HEK293 (cell line): ENCODE measurements around the gene FAHD2A.
"Not testable (repeated sequence)": the region's sequence is repeated elsewhere in the genome, so short reads cannot be mapped to it uniquely, and the experiment has no call there.

Experiments used
- CTCF ChIA-PET: fragments of 350-600 bp; formaldehyde crosslinking; extraction: SDS; loops from one replicate; lab custom pipeline; 2021; ENCODE audit warnings: antibody characterized with exemption; lab: Yijun Ruan, JAX
- POLR2A ChIA-PET: fragments of 300-600 bp; formaldehyde crosslinking; extraction: SDS; loops from one replicate; lab custom pipeline; 2020; ENCODE audit warnings: antibody characterized with exemption, inconsistent platforms; lab: Yijun Ruan, JAX
- H3K27ac ChIP-seq: fragments of 200-500 bp; sonication (Bioruptor generic); 2 replicates; pipeline ENCODE4 v1.5.1; 2014; ENCODE audit warnings: low read depth, low read length, control low read depth, inconsistent platforms; ENCODE audit errors: extremely low read depth
- H3K36me3 ChIP-seq, 2 experiments: fragments of 200-500 bp in 1 of 2; sonication (Bioruptor generic) in 1 of 2; 1 replicate in 1 of 2; 2 replicates in 1 of 2; pipeline ENCODE4 v1.5.1; 2014 to 2017; ENCODE audit warnings: inconsistent platforms in 2 of 2, low read length in 2 of 2; ENCODE audit not compliant: control insufficient read depth in 2 of 2, insufficient read depth in 1 of 2
- H3K4me1 ChIP-seq: fragments of 200-500 bp; sonication (Bioruptor generic); 2 replicates; pipeline ENCODE4 v1.5.1; 2014; ENCODE audit warnings: mild to moderate bottlenecking, low read length, inconsistent platforms; ENCODE audit not compliant: control insufficient read depth, insufficient read depth
- H3K4me3 ChIP-seq: 2 replicates; pipeline ENCODE4 v1.5.1; 2011; ENCODE audit warnings: low read depth, mild to moderate bottlenecking, control low read depth, low read length, moderate library complexity
- H3K9me3 ChIP-seq: fragments of 200-500 bp; sonication (Bioruptor generic); 2 replicates; pipeline ENCODE4 v1.5.1; 2014; ENCODE audit warnings: low read depth, low read length, inconsistent platforms; ENCODE audit not compliant: control insufficient read depth, insufficient read depth
- CTCF ChIP-seq: fragments of 450-650 bp; formaldehyde crosslinking; IDR thresholded peaks from 2 replicates; pipeline ENCODE4 v1.5.1; 2016; ENCODE audit warnings: missing biosample characterization, missing genetic modification characterization
- GLIS2 ChIP-seq: fragments of 450-650 bp; formaldehyde crosslinking; IDR thresholded peaks from 2 replicates; pipeline ENCODE4 v1.5.1; 2016; ENCODE audit warnings: missing biosample characterization, missing genetic modification characterization
- HOXA7 ChIP-seq: sonication (generic); formaldehyde crosslinking; IDR thresholded peaks from 2 replicates; pipeline ENCODE4 v1.8.1; 2022; ENCODE audit warnings: missing genetic modification reagents, borderline replicate concordance
- INSM2 ChIP-seq: fragments of 450-650 bp; formaldehyde crosslinking; IDR thresholded peaks from 2 replicates; pipeline ENCODE4 v1.5.1; 2016; ENCODE audit warnings: missing biosample characterization, missing genetic modification characterization
- PRDM10 ChIP-seq: fragments of 450-650 bp; formaldehyde crosslinking; IDR thresholded peaks from 2 replicates; pipeline ENCODE4 v1.5.1; 2016; ENCODE audit warnings: missing biosample characterization, missing genetic modification characterization
- WT1 ChIP-seq: fragments of 450-650 bp; formaldehyde crosslinking; IDR thresholded peaks from 2 replicates; pipeline ENCODE4 v1.5.1; 2016; ENCODE audit warnings: missing biosample characterization, missing genetic modification characterization
- ZBTB48 ChIP-seq: fragments of 450-650 bp; formaldehyde crosslinking; IDR thresholded peaks from 2 replicates; pipeline ENCODE4 v1.5.1; 2016; ENCODE audit warnings: missing biosample characterization, missing genetic modification characterization
- ZFHX2 ChIP-seq: fragments of 450-650 bp; formaldehyde crosslinking; conservative IDR thresholded peaks from 2 replicates; pipeline ENCODE4 v1.5.1; 2016; ENCODE audit warnings: missing biosample characterization, missing genetic modification characterization
- ZNF214 ChIP-seq: fragments of 450-650 bp; formaldehyde crosslinking; IDR thresholded peaks from 2 replicates; pipeline ENCODE4 v1.5.1; 2017; ENCODE audit warnings: missing biosample characterization, mild to moderate bottlenecking, missing genetic modification characterization, borderline replicate concordance
- ZNF350 ChIP-seq: fragments of 450-650 bp; formaldehyde crosslinking; IDR thresholded peaks from 2 replicates; pipeline ENCODE4 v1.5.0; 2017; ENCODE audit warnings: missing biosample characterization, mild to moderate bottlenecking, missing genetic modification characterization
- ZNF366 ChIP-seq: fragments of 450-650 bp; formaldehyde crosslinking; conservative IDR thresholded peaks from 2 replicates; pipeline ENCODE4 v1.5.1; 2016; ENCODE audit warnings: missing biosample characterization, missing genetic modification characterization
- ZNF549 ChIP-seq: fragments of 450-650 bp; IDR thresholded peaks from 2 replicates; pipeline ENCODE4 v1.5.1; 2018; ENCODE audit warnings: missing biosample characterization, missing genetic modification characterization, mild to moderate bottlenecking, inconsistent platforms, moderate library complexity
- ZNF629 ChIP-seq: fragments of 450-650 bp; formaldehyde crosslinking; IDR thresholded peaks from 2 replicates; pipeline ENCODE4 v1.5.1; 2017; ENCODE audit warnings: missing biosample characterization, missing genetic modification characterization
- ZNF707 ChIP-seq: fragments of 450-650 bp; formaldehyde crosslinking; IDR thresholded peaks from 2 replicates; pipeline ENCODE4 v1.5.1; 2016; ENCODE audit warnings: missing biosample characterization, missing genetic modification characterization
- ZNF837 ChIP-seq: fragments of 450-650 bp; formaldehyde crosslinking; IDR thresholded peaks from 2 replicates; pipeline ENCODE4 v1.5.1; 2016; ENCODE audit warnings: missing biosample characterization, missing genetic modification characterization
- ZSCAN4 ChIP-seq: fragments of 450-650 bp; formaldehyde crosslinking; IDR thresholded peaks from 2 replicates; pipeline ENCODE4 v1.5.1; 2017; ENCODE audit warnings: missing biosample characterization, missing genetic modification characterization

Gene FAHD2A

GRCh38 chr2:95399061-95399460 is 3.4 kb upstream of the FAHD2A start (continued):
- TF ChIP-seq CTCF (tag by site-specific recombination) (no peak), ZBTB48 (no peak), ZNF707 (tag by site-specific recombination) (no peak), ZNF837 (tag by site-specific recombination) (no peak), WT1 (tag by site-specific recombination) (no peak), ZNF214 (tag by site-specific recombination) (no peak), HOXA7 (CRISPR knock-in tag) (no peak), ZNF629 (tag by site-specific recombination) (no peak), ZFHX2 (no peak), ZNF549 (tag by site-specific recombination) (no peak)

- Histone ChIP-seq H3K36me3 (no peaks in the 10 kb centered on the region), H3K9me3 (no peaks in the 10 kb centered on the region), H3K27ac (no peak overlapping the region), H3K4me3 (peak overlapping the region; percentile 75), H3K4me1 (0 out of 2 replicates have a peak, but pooled peaks cover 2% of the 10 kb centered on the region)
- TF ChIP-seq PRDM10 (no peak), ZSCAN4 (tag by site-specific recombination) (no peak), ZNF350 (no peak), GLIS2 (no peak), INSM2 (tag by site-specific recombination) (no peak), ZNF366 (no peak)
- ChIA-PET CTCF (interaction anchor here (0.6 to 3.8 kb wide), 4 partner anchors 13 to 256 kb away, joined by 3 to 28 read pairs (median 5); no protein-coding TSS in a partner anchor), POLR2A (interaction anchor here (1.2 kb wide), 1 partner anchor 52 kb away, joined by 3 read pairs; no protein-coding TSS in a partner anchor)
These were observed 1.0 kb upstream of the FAHD2A start for GRCh38 chr2:95401480-95401879.

GRCh38 chr2:95402004-95402369 is 521 bp upstream of the FAHD2A start:
- Histone ChIP-seq H3K4me3 (peak overlapping the region; percentile 75), H3K27ac (peak overlapping the region; percentile 56; the same call in 1 of the 2 replicates)
- H3K9me3 ChIP-seq, H3K4me1 ChIP-seq, H3K36me3 ChIP-seq: not testable (repeated sequence)
- ChIA-PET POLR2A (interaction anchor here (1.0 to 1.2 kb wide), 2 partner anchors 52 to 56 kb away, joined by 3 to 7 read pairs; no protein-coding TSS in a partner anchor), CTCF (interaction anchor here (0.6 to 3.8 kb wide), 3 partner anchors 14 to 77 kb away, joined by 3 to 28 read pairs (median 7); no protein-coding TSS in a partner anchor)
